Keratinocyte (primary cell): ENCODE data around the gene DZIP1L. TPM values are rescaled to one million over a fixed set of nuclear protein-coding genes. Genes with fewer than 3 reads are reported as not detected.
A peak's percentile ranks its signal among the peaks of the same experiment; 100 is the strongest.

Source experiments
- DNase-seq: peaks from one replicate; pipeline ENCODE4 v3.0.0-alpha.2; 2011; ENCODE audit warnings: low read depth, missing footprints, low spot score
- FAIRE-seq: peaks from 2 replicates; lab custom pipeline; 2011; peaks lifted over from hg19 to GRCh38; lab: Jason Lieb, UNC
- H2AFZ ChIP-seq: 2 replicates; pipeline ENCODE4 v1.6.0; 2012; ENCODE audit warnings: low read length, control low read depth, inconsistent platforms; ENCODE audit not compliant: control insufficient read depth
- H3K27ac ChIP-seq: 2 replicates; pipeline ENCODE4 v1.5.1; 2011; ENCODE audit warnings: low read length; ENCODE audit not compliant: control insufficient read depth, insufficient read depth
- H3K27me3 ChIP-seq: 3 replicates; pipeline ENCODE4 v1.6.0; 2011; ENCODE audit warnings: low read length; ENCODE audit not compliant: control insufficient read depth, insufficient read depth; ENCODE audit errors: extremely low read depth
- H3K36me3 ChIP-seq, 2 experiments: 2 replicates in 1 of 2; 3 replicates in 1 of 2; pipeline ENCODE4 v1.5.1; 2011; ENCODE audit warnings: low read length in 2 of 2, mild to moderate bottlenecking in 1 of 2; ENCODE audit not compliant: control insufficient read depth in 2 of 2, insufficient read depth in 2 of 2; ENCODE audit errors: extremely low read depth in 1 of 2
- H3K4me1 ChIP-seq: 3 replicates; pipeline ENCODE4 v1.5.1; 2011; ENCODE audit warnings: low read length; ENCODE audit not compliant: control insufficient read depth, insufficient read depth; ENCODE audit errors: extremely low read depth
- H3K4me2 ChIP-seq: 3 replicates; pipeline ENCODE4 v1.6.0; 2011; ENCODE audit warnings: low read depth, low read length; ENCODE audit not compliant: control insufficient read depth, insufficient read depth; ENCODE audit errors: extremely low read depth
- H3K4me3 ChIP-seq, 3 experiments: fragments of 200-600 bp in 1 of 3; sonication (generic) in 1 of 3; 2 replicates in 2 of 3; 3 replicates in 1 of 3; pipeline ENCODE4 v1.5.1; 2011 to 2016; ENCODE audit warnings: low read length in 3 of 3, mild to moderate bottlenecking in 3 of 3, control low read depth in 2 of 3, inconsistent platforms in 1 of 3, low read depth in 1 of 3, mixed read lengths in 1 of 3, mixed run types in 1 of 3, moderate library complexity in 1 of 3; ENCODE audit not compliant: control insufficient read depth in 2 of 3, insufficient read depth in 2 of 3; ENCODE audit errors: extremely low read depth in 1 of 3
- H3K79me2 ChIP-seq: 2 replicates; pipeline ENCODE4 v1.6.0; 2012; ENCODE audit warnings: low read length; ENCODE audit not compliant: control insufficient read depth, insufficient read depth
- H3K9ac ChIP-seq: 3 replicates; pipeline ENCODE4 v1.6.0; 2011; ENCODE audit warnings: low read length; ENCODE audit not compliant: control insufficient read depth, insufficient read depth; ENCODE audit errors: extremely low read depth
- H3K9me1 ChIP-seq: 3 replicates; pipeline ENCODE4 v1.6.0; 2011; ENCODE audit warnings: low read length; ENCODE audit not compliant: control insufficient read depth, insufficient read depth; ENCODE audit errors: extremely low read depth
- H3K9me3 ChIP-seq: 2 replicates; pipeline ENCODE4 v1.5.1; 2012; ENCODE audit warnings: low read depth, low read length; ENCODE audit not compliant: control insufficient read depth
- H4K20me1 ChIP-seq: 3 replicates; pipeline ENCODE4 v1.6.0; 2011; ENCODE audit warnings: low read length; ENCODE audit not compliant: control insufficient read depth, insufficient read depth; ENCODE audit errors: extremely low read depth
- CTCF ChIP-seq, 3 experiments: IDR thresholded peaks in 1 of 3; conservative IDR thresholded peaks in 1 of 3; optimal IDR thresholded peaks in 1 of 3; 2 replicates in 2 of 3; 3 replicates in 1 of 3; pipeline versions ENCODE3 to v1.5.1; 2011; ENCODE audit warnings: low read length in 3 of 3, mild to moderate bottlenecking in 3 of 3, moderate library complexity in 2 of 3, control low read depth in 1 of 3, inconsistent platforms in 1 of 3; ENCODE audit not compliant: insufficient read depth in 2 of 3; ENCODE audit errors: extremely low read depth in 1 of 3
- EZH2 ChIP-seq: IDR thresholded peaks from one replicate; pipeline ENCODE4 v1.6.1; 2012; ENCODE audit warnings: inconsistent platforms, mild to moderate bottlenecking, low read length, moderate library complexity
- dilution Hi-C: fragments of 300-500 bp; cut with MboI; formaldehyde crosslinking; loops from one replicate; pipeline ENCODE4 v1.7.0; 2020; ENCODE audit warnings: low sequenced_read_pairs; ENCODE audit not compliant: extremely low pct_ligation_motif_present
- polyA plus RNA-seq, 5 experiments: library from polyadenylated mRNA; depleted of rRNA in 3 of 5; stranded (reverse) in 3 of 5; stranded (forward) in 1 of 5; unstranded in 1 of 5; fragments of >200 nt; gene quantifications; 1 replicate in 1 of 5; 2 replicates in 3 of 5; 3 replicates in 1 of 5; pipeline versions ENCODE4 v1.2.1 to v1.2.3, GENCODE V29; 2011 to 2012; ENCODE audit warnings: missing spikeins in 2 of 5, low read depth in 1 of 5, low replicate concordance in 1 of 5

The DZIP1L gene
- polyA plus RNA-seq, 1 donor (not counting 4 experiments of a cell fraction or from before 2014, with no cell fraction given) = 1.7 TPM

GRCh38 chr3:138099417-138099816 lies 16.0 kb downstream of the DZIP1L start:
- H3K27me3 ChIP-seq = no peaks in the 10 kb centered on the region
- no peak overlapping the region for H3K4me2 ChIP-seq
- DNase-seq (no peak), FAIRE-seq (no peak)
- dilution Hi-C loops = no loop called here
- no peaks in the 10 kb centered on the region for H3K79me2 ChIP-seq
- H3K9me3 ChIP-seq = no peaks in the 10 kb centered on the region
- H3K27ac ChIP-seq = no peak overlapping the region
- no peaks in the 10 kb centered on the region for H3K9me1 ChIP-seq
- no peak overlapping the region for H3K4me3 ChIP-seq
- no peak overlapping the region for H2AFZ ChIP-seq
- no peaks in the 10 kb centered on the region for H3K36me3 ChIP-seq
- no peaks in the 10 kb centered on the region for H4K20me1 ChIP-seq
- no peak overlapping the region for H3K9ac ChIP-seq
- H3K4me1 ChIP-seq = no peaks in the 10 kb centered on the region
- TF ChIP-seq CTCF (optimal IDR thresholded peaks at IDR 0.05 in 1 of 3, IDR thresholded peaks at IDR 0.05 in 1 of 3, conservative IDR thresholded peaks at IDR 0.05 in 1 of 3; ENCODE audit: extremely low read depth in 1 of 3, insufficient read depth in 2 of 3, low read length in 3 of 3) = no peak
- TF ChIP-seq EZH2 = no peak

GRCh38 chr3:138097192-138098172 lies 17.9 kb downstream of the DZIP1L start:
- Histone ChIP-seq H2AFZ (no peak overlapping the region), H3K4me2 (no peak overlapping the region), H3K27ac (no peak overlapping the region), H3K79me2 (no peaks in the 10 kb centered on the region), H4K20me1 (no peaks in the 10 kb centered on the region), H3K9me3 (no peaks in the 10 kb centered on the region), H3K4me1 (no peaks in the 10 kb centered on the region), H3K4me3 (no peak overlapping the region), H3K36me3 (no peaks in the 10 kb centered on the region), H3K9me1 (no peaks in the 10 kb centered on the region), H3K9ac (no peak overlapping the region), H3K27me3 (no peaks in the 10 kb centered on the region)
- DNase-seq (no peak), FAIRE-seq (no peak)
- no peak for TF ChIP-seq EZH2
- TF ChIP-seq CTCF (optimal IDR thresholded peaks at IDR 0.05 in 1 of 3, IDR thresholded peaks at IDR 0.05 in 1 of 3, conservative IDR thresholded peaks at IDR 0.05 in 1 of 3; ENCODE audit: extremely low read depth in 1 of 3, insufficient read depth in 2 of 3, low read length in 3 of 3) = peak; percentile 27 to 58 (median 56)
- dilution Hi-C loops = no loop called here
